Liver (tissue), 3 donors: Measurements from ENCODE around the gene TST.
A peak's percentile ranks its signal among the peaks of the same experiment; 100 is the strongest.

Experiments used
- GABPA ChIP-seq, 2 donors: IDR thresholded peaks in 1 of 2; conservative IDR thresholded peaks in 1 of 2; 2 replicates each; pipeline ENCODE4 v1.6.1; 2016; ENCODE audit warnings: antibody characterized with exemption in 2 of 2, mild to moderate bottlenecking in 1 of 2, moderate library complexity in 1 of 2
- JUND ChIP-seq, 2 donors: IDR thresholded peaks; 2 replicates each; pipeline ENCODE4 v1.6.1; 2016; ENCODE audit warnings: antibody characterized with exemption in 2 of 2
- NR2F2 ChIP-seq: IDR thresholded peaks from 2 replicates; pipeline ENCODE4 v1.6.1; 2016; ENCODE audit warnings: antibody characterized with exemption
- REST ChIP-seq: IDR thresholded peaks from 2 replicates; pipeline ENCODE4 v1.6.1; 2016; ENCODE audit warnings: antibody characterized with exemption, mild to moderate bottlenecking
- TAF1 ChIP-seq: conservative IDR thresholded peaks from 2 replicates; pipeline ENCODE4 v1.6.1; 2016; ENCODE audit warnings: antibody characterized with exemption, mild to moderate bottlenecking
- ZBTB33 ChIP-seq: IDR thresholded peaks from 2 replicates; pipeline ENCODE4 v1.6.1; 2016; ENCODE audit warnings: antibody characterized with exemption
- TF ChIP-seq, protein P1 (sequence below): fragments of 150-350 bp; IDR thresholded peaks from 2 replicates; pipeline ENCODE4 v1.5.1; 2017; ENCODE audit warnings: improper control_type of control experiment, low read depth, low read length; ENCODE audit not compliant: missing input control
- TF ChIP-seq, protein P2 (sequence below): IDR thresholded peaks from 2 replicates; pipeline ENCODE4 v1.6.1; 2016; ENCODE audit warnings: antibody characterized with exemption
- donor health status: healthy.
- donor health status: healthy.

- TF ChIP-seq, protein P1, sequence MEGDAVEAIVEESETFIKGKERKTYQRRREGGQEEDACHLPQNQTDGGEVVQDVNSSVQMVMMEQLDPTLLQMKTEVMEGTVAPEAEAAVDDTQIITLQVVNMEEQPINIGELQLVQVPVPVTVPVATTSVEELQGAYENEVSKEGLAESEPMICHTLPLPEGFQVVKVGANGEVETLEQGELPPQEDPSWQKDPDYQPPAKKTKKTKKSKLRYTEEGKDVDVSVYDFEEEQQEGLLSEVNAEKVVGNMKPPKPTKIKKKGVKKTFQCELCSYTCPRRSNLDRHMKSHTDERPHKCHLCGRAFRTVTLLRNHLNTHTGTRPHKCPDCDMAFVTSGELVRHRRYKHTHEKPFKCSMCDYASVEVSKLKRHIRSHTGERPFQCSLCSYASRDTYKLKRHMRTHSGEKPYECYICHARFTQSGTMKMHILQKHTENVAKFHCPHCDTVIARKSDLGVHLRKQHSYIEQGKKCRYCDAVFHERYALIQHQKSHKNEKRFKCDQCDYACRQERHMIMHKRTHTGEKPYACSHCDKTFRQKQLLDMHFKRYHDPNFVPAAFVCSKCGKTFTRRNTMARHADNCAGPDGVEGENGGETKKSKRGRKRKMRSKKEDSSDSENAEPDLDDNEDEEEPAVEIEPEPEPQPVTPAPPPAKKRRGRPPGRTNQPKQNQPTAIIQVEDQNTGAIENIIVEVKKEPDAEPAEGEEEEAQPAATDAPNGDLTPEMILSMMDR, result peak; percentile 24
- TF ChIP-seq, protein P2, sequence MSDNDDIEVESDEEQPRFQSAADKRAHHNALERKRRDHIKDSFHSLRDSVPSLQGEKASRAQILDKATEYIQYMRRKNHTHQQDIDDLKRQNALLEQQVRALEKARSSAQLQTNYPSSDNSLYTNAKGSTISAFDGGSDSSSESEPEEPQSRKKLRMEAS, result no peak
- TF ChIP-seq ZBTB33 (no peak), GABPA (IDR thresholded peaks at IDR 0.05 in 1 of 2, conservative IDR thresholded peaks at IDR 0.05 in 1 of 2) (no peak), REST (no peak), NR2F2 (no peak), TAF1 (no peak), JUND (IDR thresholded peaks at IDR 0.05) (no peak)
Measured at GRCh38 chr22:36977401-36977861, 41.8 kb downstream of the TST start.
